ENCODE measurements around the gene SCCPDH. TPM values are rescaled to one million over a fixed set of nuclear protein-coding genes. Genes with fewer than 3 reads are reported as not detected.

Gene SCCPDH
- total and polyA plus RNA-seq, 2 donors (not counting 3 experiments of a cell fraction or from before 2014, with no cell fraction given): 24.4 to 37.5 TPM

- no peak overlapping the region for H3K4me3 ChIP-seq (replicated peaks in 1 of 3; ENCODE audit: insufficient read depth in 1 of 3, low read depth in 1 of 3, low read length in 3 of 3)
- no peak overlapping the region for H3K27ac ChIP-seq (ENCODE audit: insufficient read depth, low read depth, low read length)
- peaks cover 3 to 8% of the 10 kb centered on the region in 2 experiments for H3K36me3 ChIP-seq (ENCODE audit: control insufficient read depth in 2 of 2, extremely low read depth in 1 of 2, insufficient read depth in 2 of 2, low read length in 2 of 2)
- POLR2A ChIA-PET: no interaction called here
- CTCF ChIA-PET: interaction anchor here (0.6 to 1.6 kb wide), 2 partner anchors 59 to 1848 kb away, joined by 3 to 7 read pairs; no protein-coding TSS in a partner anchor
- no peaks in the 10 kb centered on the region for H3K4me1 ChIP-seq (ENCODE audit: control insufficient read depth, extremely low read depth, insufficient read depth, low read length)
- H3K9me3 ChIP-seq (replicated peaks; ENCODE audit: control insufficient read depth, insufficient read depth, low read length): no peaks in the 10 kb centered on the region
- FAIRE-seq (no peak), DNase-seq (ENCODE audit: low read depth, low spot score) (no peak)
- H3K79me2 ChIP-seq (ENCODE audit: control insufficient read depth, insufficient read depth, low read length): no peaks in the 10 kb centered on the region
- no peak overlapping the region for H2AFZ ChIP-seq (ENCODE audit: low read depth, low read length)
- H4K20me1 ChIP-seq (replicated peaks; ENCODE audit: control insufficient read depth, extremely low read depth, insufficient read depth, low read length): no peaks in the 10 kb centered on the region
- no peaks in the 10 kb centered on the region for H3K27me3 ChIP-seq (ENCODE audit: control insufficient read depth in 2 of 2, insufficient read depth in 2 of 2, low read length in 2 of 2)
- dilution Hi-C loops (cut with MboI; ENCODE audit: extremely low pct_ligation_motif_present, low sequenced_read_pairs) (no loop called here), intact Hi-C loops (cut with micrococcal nuclease) (no loop called here)
- H3K4me2 ChIP-seq (ENCODE audit: insufficient read depth, low read length): no peak overlapping the region
- TF ChIP-seq CTCF (IDR thresholded peaks at IDR 0.05; ENCODE audit: extremely low read depth in 1 of 2, insufficient read depth in 1 of 2, low read depth in 1 of 2, low read length in 2 of 2) (no peak), POLR2A (IDR thresholded peaks at IDR 0.05; ENCODE audit: low read depth, low read length) (no peak), JUN (IDR thresholded peaks at IDR 0.05; ENCODE audit: borderline replicate concordance, insufficient read depth, insufficient read length, low read depth) (no peak), FOS (IDR thresholded peaks at IDR 0.05; ENCODE audit: borderline replicate concordance, insufficient read depth, low read length) (no peak), MAX (IDR thresholded peaks at IDR 0.05; ENCODE audit: insufficient read depth, insufficient read length) (no peak), MYC (IDR thresholded peaks at IDR 0.05; ENCODE audit: low read depth, low read length) (no peak), GATA2 (IDR thresholded peaks at IDR 0.05; ENCODE audit: insufficient read depth, insufficient read length, low read depth, low read length) (no peak), EZH2 (IDR thresholded peaks at IDR 0.05; ENCODE audit: borderline replicate concordance, low read depth, low read length, severe bottlenecking) (no peak), POLR2AphosphoS5 (IDR thresholded peaks at IDR 0.05; ENCODE audit: insufficient read depth, low read depth, low read length) (no peak)
- no TSS peak for BruUV-seq (replicated peaks)
- no peak overlapping the region for H3K9ac ChIP-seq (replicated peaks; ENCODE audit: extremely low read depth, insufficient read depth, low read length)
- no peaks in the 10 kb centered on the region for H3K9me1 ChIP-seq (replicated peaks; ENCODE audit: control insufficient read depth, extremely low read depth, insufficient read depth, low read length)
Observed at GRCh38 chr1:246748867-246749266, 24.7 kb downstream of the SCCPDH start.
